ENCODE results near the gene ZFP69B. TPM values are rescaled to one million over a fixed set of nuclear protein-coding genes. Genes with fewer than 3 reads are reported as not detected.

Gene ZFP69B
- polyA plus RNA-seq, 1 of the 3 experiments (the other 2 are of a cell fraction): 1.7 TPM

DNA sequence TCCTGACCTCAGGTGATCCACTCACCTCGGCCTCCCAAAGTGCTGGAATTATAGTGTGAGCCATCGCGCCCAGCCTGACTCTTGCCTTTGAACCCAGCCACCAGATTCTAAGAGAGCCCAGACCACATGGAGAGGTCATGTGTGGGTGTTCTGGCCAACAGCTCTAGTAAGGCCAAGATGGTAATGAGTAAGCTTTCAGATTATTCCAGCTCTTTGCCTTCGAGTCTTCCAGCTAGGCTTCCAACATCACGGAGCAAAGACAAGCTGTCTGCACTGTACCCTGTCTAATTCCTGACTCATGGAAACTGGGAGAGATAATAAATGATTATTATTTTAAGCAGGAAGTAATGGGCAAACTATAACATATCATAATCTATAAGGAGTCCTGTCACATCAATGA is 14.8 kb upstream of the ZFP69B start:
- ChIA-PET CTCF (interaction anchor here (1.4 to 4.2 kb wide), 4 partner anchors 31 to 291 kb away, joined by 3 to 30 read pairs (median 14); no protein-coding TSS in a partner anchor), POLR2A (no interaction called here)
- Histone ChIP-seq H3F3A (replicated peaks; ENCODE audit: insufficient read depth) (no peaks in the 10 kb centered on the region), H3K4me1 (ENCODE audit: control insufficient read depth in 1 of 2, insufficient read depth in 2 of 2, low read depth in 1 of 2, low read length in 1 of 2) (no peaks in the 10 kb centered on the region), H3K9me3 (no peaks in the 10 kb centered on the region), H3K36me3 (replicated peaks in 1 of 2; ENCODE audit: control insufficient read depth in 1 of 2, insufficient read depth in 2 of 2, low read length in 1 of 2) (peaks cover 0 to 3% of the 10 kb centered on the region in 2 experiments), H3K79me2 (ENCODE audit: insufficient read depth) (no peaks in the 10 kb centered on the region), H3K9me2 (no peaks in the 10 kb centered on the region), H4K20me1 (ENCODE audit: insufficient read depth) (no peaks in the 10 kb centered on the region), H3K9ac (no peak overlapping the region), H3K27me3 (ENCODE audit: insufficient read depth) (no peaks in the 10 kb centered on the region), H2AFZ (ENCODE audit: low read depth) (no peak overlapping the region), H3K4me3 (ENCODE audit: low read depth in 2 of 2, low read length in 1 of 2) (no peak overlapping the region), H3K27ac (ENCODE audit: low read depth in 2 of 2, low read length in 1 of 2) (no peak overlapping the region), H3K4me2 (no peak overlapping the region)
- 71% methylated on average over 5 of the region's 5 CpGs for WGBS (ENCODE audit: low lambda C conversion rate)
- no peak for TF ChIP-seq MEF2A (IDR thresholded peaks at IDR 0.05; ENCODE audit: borderline replicate concordance, low read depth)
- no peak for TF ChIP-seq ELF1 (IDR thresholded peaks at IDR 0.05)
- TF ChIP-seq, protein P1, sequence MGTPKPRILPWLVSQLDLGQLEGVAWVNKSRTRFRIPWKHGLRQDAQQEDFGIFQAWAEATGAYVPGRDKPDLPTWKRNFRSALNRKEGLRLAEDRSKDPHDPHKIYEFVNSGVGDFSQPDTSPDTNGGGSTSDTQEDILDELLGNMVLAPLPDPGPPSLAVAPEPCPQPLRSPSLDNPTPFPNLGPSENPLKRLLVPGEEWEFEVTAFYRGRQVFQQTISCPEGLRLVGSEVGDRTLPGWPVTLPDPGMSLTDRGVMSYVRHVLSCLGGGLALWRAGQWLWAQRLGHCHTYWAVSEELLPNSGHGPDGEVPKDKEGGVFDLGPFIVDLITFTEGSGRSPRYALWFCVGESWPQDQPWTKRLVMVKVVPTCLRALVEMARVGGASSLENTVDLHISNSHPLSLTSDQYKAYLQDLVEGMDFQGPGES (IDR thresholded peaks at IDR 0.05; ENCODE audit: low read depth, low read length): no peak
- TF ChIP-seq RAD21 (IDR thresholded peaks at IDR 0.05; ENCODE audit: low read length): no peak
- no peak for DNase-seq

DNA sequence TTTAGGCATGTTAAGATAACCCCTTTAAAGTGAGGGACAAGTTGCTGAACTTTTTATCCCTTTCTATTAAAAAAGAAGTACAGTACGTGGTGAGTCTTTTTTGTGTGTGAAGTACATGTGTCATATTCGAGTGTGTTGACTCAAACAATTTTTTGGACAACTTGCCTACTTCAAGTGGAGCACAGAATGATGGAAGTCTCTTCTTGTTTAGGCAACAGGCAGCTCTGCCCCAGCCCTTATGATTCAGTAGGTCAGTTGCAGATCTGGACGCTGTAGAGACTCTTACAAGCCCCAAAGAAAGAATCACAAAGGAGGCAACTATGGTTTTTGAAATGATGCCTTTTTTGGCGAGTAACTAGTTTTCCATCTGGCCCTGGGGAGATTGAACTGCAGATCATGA is 14.4 kb upstream of the ZFP69B start:
- H3K4me2 ChIP-seq: no peak overlapping the region
- H3K36me3 ChIP-seq (replicated peaks in 1 of 2; ENCODE audit: control insufficient read depth in 1 of 2, insufficient read depth in 2 of 2, low read length in 1 of 2): peaks cover 0 to 3% of the 10 kb centered on the region in 2 experiments
- no peaks in the 10 kb centered on the region for H3K4me1 ChIP-seq (ENCODE audit: control insufficient read depth in 1 of 2, insufficient read depth in 2 of 2, low read depth in 1 of 2, low read length in 1 of 2)
- no peaks in the 10 kb centered on the region for H4K20me1 ChIP-seq (ENCODE audit: insufficient read depth)
- no peaks in the 10 kb centered on the region for H3K9me2 ChIP-seq
- DNase-seq: no peak
- no peak overlapping the region for H3K4me3 ChIP-seq (ENCODE audit: low read depth in 2 of 2, low read length in 1 of 2)
- H3K27me3 ChIP-seq (ENCODE audit: insufficient read depth): no peaks in the 10 kb centered on the region
- POLR2A ChIA-PET: no interaction called here
- WGBS (ENCODE audit: low lambda C conversion rate): 77% methylated on average over 4 of the region's 4 CpGs
- CTCF ChIA-PET: interaction anchor here (1.4 to 4.2 kb wide), 3 partner anchors 31 to 291 kb away, joined by 3 to 30 read pairs (median 12); no protein-coding TSS in a partner anchor
- H3K79me2 ChIP-seq (ENCODE audit: insufficient read depth): no peaks in the 10 kb centered on the region
- no peaks in the 10 kb centered on the region for H3F3A ChIP-seq (replicated peaks; ENCODE audit: insufficient read depth)
- TF ChIP-seq RXRA (IDR thresholded peaks at IDR 0.05; ENCODE audit: borderline replicate concordance, low read depth): no peak
- TF ChIP-seq SMC3 (IDR thresholded peaks at IDR 0.05; ENCODE audit: low read depth, low read length): no peak
- no peak for TF ChIP-seq FOXM1 (IDR thresholded peaks at IDR 0.05; ENCODE audit: low read depth)
- no peak for TF ChIP-seq GABPA (IDR thresholded peaks at IDR 0.05; ENCODE audit: low read depth)
- TF ChIP-seq USF2 (IDR thresholded peaks at IDR 0.05; ENCODE audit: borderline replicate concordance, low read depth, low read length): no peak
- TF ChIP-seq GATA2 (CRISPR knock-in tag; IDR thresholded peaks at IDR 0.05): no peak
- TF ChIP-seq REST (IDR thresholded peaks at IDR 0.05; ENCODE audit: low read depth, low read length): no peak
- TF ChIP-seq POLR2AphosphoS5 (IDR thresholded peaks at IDR 0.05; ENCODE audit: low read depth, low read length): no peak
- no peak for TF ChIP-seq USF1 (IDR thresholded peaks at IDR 0.05; ENCODE audit: borderline replicate concordance, low read depth)
- TF ChIP-seq FOSL2 (IDR thresholded peaks at IDR 0.05; ENCODE audit: borderline replicate concordance, low read depth): no peak
- no peak for TF ChIP-seq RAD21 (IDR thresholded peaks at IDR 0.05; ENCODE audit: low read length)
- no peak overlapping the region for H3K9ac ChIP-seq
- no peak overlapping the region for H2AFZ ChIP-seq (ENCODE audit: low read depth)
- no peak overlapping the region for H3K27ac ChIP-seq (ENCODE audit: low read depth in 2 of 2, low read length in 1 of 2)
- no peaks in the 10 kb centered on the region for H3K9me3 ChIP-seq

Data from SK-N-SH (cell line).